Ascending aorta (tissue), 2 donors: ENCODE measurements around the gene ARHGAP18. TPM values are rescaled to one million over a fixed set of nuclear protein-coding genes. Genes with fewer than 3 reads are reported as not detected.

ENCODE experiments used
- DNase-seq, 2 donors: peaks; one replicate each; pipeline ENCODE4 v3.0.0-alpha.2; 2019; ENCODE audit warnings: low spot score in 2 of 2
- H3K27ac ChIP-seq, 2 donors: fragments of 200-600 bp; sonication (generic); one replicate each; pipeline ENCODE4 v1.5.1; 2016 to 2017; ENCODE audit warnings: mild to moderate bottlenecking in 1 of 2
- H3K27me3 ChIP-seq: fragments of 200-600 bp; sonication (generic); one replicate; pipeline ENCODE4 v1.5.1; 2017
- H3K36me3 ChIP-seq, 2 donors: fragments of 200-600 bp; sonication (generic); one replicate each; pipeline ENCODE4 v1.5.1; 2016
- H3K4me1 ChIP-seq, 2 donors: fragments of 200-600 bp; sonication (generic); one replicate each; pipeline ENCODE4 v1.5.1; 2016 to 2017; ENCODE audit warnings: mild to moderate bottlenecking in 1 of 2
- H3K4me3 ChIP-seq, 2 donors: fragments of 200-600 bp; sonication (generic); one replicate each; pipeline ENCODE4 v1.5.1; 2016 to 2017; ENCODE audit warnings: mild to moderate bottlenecking in 1 of 2
- H3K9me3 ChIP-seq, 2 donors: fragments of 200-600 bp; sonication (generic); one replicate each; pipeline ENCODE4 v1.5.1; 2016
- intact Hi-C: fragments of 100-400 bp; cut with DNase I; formaldehyde crosslinking; loops from one replicate; pipeline ENCODE4 v1.15.1; 2023
- total RNA-seq: library from RNA; depleted of rRNA; stranded (reverse); fragments of >200 nt; gene quantifications from one replicate; pipeline ENCODE4 v1.1.0, GENCODE V29; 2016
- TF ChIP-seq, protein P1 (sequence below), 3 experiments: fragments of 200-600 bp in 2 of 3; fragments of 450-650 bp in 1 of 3; sonication (generic) in 2 of 3; IDR thresholded peaks; one replicate each; pipeline ENCODE4 v1.5.1; 2016 to 2019; ENCODE audit warnings: antibody characterized with exemption in 3 of 3, mild to moderate bottlenecking in 1 of 3, moderate library complexity in 1 of 3

Gene ARHGAP18
- total RNA-seq, 1 donor from 2014 or later, result 10.7 TPM

GRCh38 chr6:129655334-129655733 lies 54.6 kb downstream of the ARHGAP18 start:
- no peak for DNase-seq
- H3K4me3 ChIP-seq, result no peak overlapping the region
- no peaks in the 10 kb centered on the region for H3K9me3 ChIP-seq
- H3K27ac ChIP-seq, result no peak overlapping the region
- intact Hi-C loops, result no loop called here
- no peaks in the 10 kb centered on the region for H3K4me1 ChIP-seq
- TF ChIP-seq, protein P1, sequence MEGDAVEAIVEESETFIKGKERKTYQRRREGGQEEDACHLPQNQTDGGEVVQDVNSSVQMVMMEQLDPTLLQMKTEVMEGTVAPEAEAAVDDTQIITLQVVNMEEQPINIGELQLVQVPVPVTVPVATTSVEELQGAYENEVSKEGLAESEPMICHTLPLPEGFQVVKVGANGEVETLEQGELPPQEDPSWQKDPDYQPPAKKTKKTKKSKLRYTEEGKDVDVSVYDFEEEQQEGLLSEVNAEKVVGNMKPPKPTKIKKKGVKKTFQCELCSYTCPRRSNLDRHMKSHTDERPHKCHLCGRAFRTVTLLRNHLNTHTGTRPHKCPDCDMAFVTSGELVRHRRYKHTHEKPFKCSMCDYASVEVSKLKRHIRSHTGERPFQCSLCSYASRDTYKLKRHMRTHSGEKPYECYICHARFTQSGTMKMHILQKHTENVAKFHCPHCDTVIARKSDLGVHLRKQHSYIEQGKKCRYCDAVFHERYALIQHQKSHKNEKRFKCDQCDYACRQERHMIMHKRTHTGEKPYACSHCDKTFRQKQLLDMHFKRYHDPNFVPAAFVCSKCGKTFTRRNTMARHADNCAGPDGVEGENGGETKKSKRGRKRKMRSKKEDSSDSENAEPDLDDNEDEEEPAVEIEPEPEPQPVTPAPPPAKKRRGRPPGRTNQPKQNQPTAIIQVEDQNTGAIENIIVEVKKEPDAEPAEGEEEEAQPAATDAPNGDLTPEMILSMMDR (IDR thresholded peaks at IDR 0.05), result no peak
- H3K36me3 ChIP-seq, result no peaks in the 10 kb centered on the region
- no peaks in the 10 kb centered on the region for H3K27me3 ChIP-seq

GRCh38 chr6:129653746-129654145 lies 56.2 kb downstream of the ARHGAP18 start:
- intact Hi-C loops, result no loop called here

GRCh38 chr6:129653229-129653628 lies 56.7 kb downstream of the ARHGAP18 start:
- intact Hi-C loops, result no loop called here
- DNase-seq, result no peak
- Histone ChIP-seq H3K9me3 (no peaks in the 10 kb centered on the region), H3K27me3 (no peaks in the 10 kb centered on the region), H3K27ac (no peak overlapping the region), H3K4me1 (no peaks in the 10 kb centered on the region), H3K36me3 (no peaks in the 10 kb centered on the region), H3K4me3 (no peak overlapping the region)
- TF ChIP-seq, protein P1 (IDR thresholded peaks at IDR 0.05), result no peak

More at GRCh38 chr6:129653746-129654145, 56.2 kb downstream of the ARHGAP18 start:
- no peak overlapping the region for H3K27ac ChIP-seq
- H3K4me1 ChIP-seq, result no peaks in the 10 kb centered on the region
- H3K36me3 ChIP-seq, result no peaks in the 10 kb centered on the region
- H3K27me3 ChIP-seq, result no peaks in the 10 kb centered on the region
- H3K4me3 ChIP-seq, result no peak overlapping the region
- no peaks in the 10 kb centered on the region for H3K9me3 ChIP-seq
- DNase-seq, result no peak
- TF ChIP-seq, protein P1 (IDR thresholded peaks at IDR 0.05), result no peak

DNA sequence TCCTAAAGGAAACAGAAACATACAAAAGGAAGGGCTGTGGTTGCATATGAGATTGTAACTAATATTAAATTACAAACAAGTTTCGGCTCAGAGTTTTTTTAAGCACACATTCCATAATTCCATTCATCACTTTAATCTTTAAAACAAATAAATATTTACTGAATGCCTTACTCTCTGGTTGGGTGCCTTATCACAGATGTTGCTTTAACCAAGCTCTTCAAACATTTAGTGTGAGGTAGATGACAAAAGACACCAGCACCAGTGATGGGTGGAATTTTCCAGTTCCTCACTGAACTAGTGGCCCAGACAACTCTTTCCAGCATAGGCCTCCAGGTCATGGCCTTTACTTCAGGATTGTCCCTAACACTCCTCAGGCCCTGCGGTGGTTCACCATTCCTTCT lies 58.7 kb downstream of the ARHGAP18 start:
- Histone ChIP-seq H3K9me3 (no peaks in the 10 kb centered on the region), H3K4me1 (peaks cover 0 to under 1% of the 10 kb centered on the region in 2 donors), H3K27me3 (no peaks in the 10 kb centered on the region), H3K36me3 (no peaks in the 10 kb centered on the region), H3K27ac (no peak overlapping the region), H3K4me3 (no peak overlapping the region)
- intact Hi-C loops, result no loop called here
- DNase-seq, result no peak
- TF ChIP-seq, protein P1 (IDR thresholded peaks at IDR 0.05), result no peak

- Histone ChIP-seq H3K27ac (no peak overlapping the region), H3K4me3 (no peak overlapping the region), H3K27me3 (no peaks in the 10 kb centered on the region), H3K4me1 (peaks cover 0 to 14% of the 10 kb centered on the region in 2 donors), H3K9me3 (no peaks in the 10 kb centered on the region), H3K36me3 (no peaks in the 10 kb centered on the region)
- no peak for DNase-seq
- TF ChIP-seq, protein P1 (IDR thresholded peaks at IDR 0.05), result no peak
- intact Hi-C loops, result no loop called here
Observed at GRCh38 chr6:129648819-129649491, 61.0 kb downstream of the ARHGAP18 start.
